K562 (cell line): ENCODE data around the gene CCL19. TPM values are rescaled to one million over a fixed set of nuclear protein-coding genes. Genes with fewer than 3 reads are reported as not detected.

Source experiments
- ATAC-seq: fragments of 200-7000 bp; cut with Tn5 transposase; 3 replicates; pipeline ENCODE4 v1.9.1; 2020; ENCODE audit warnings: moderate library complexity
- BruUV-seq: library from RNA; stranded (reverse); fragments of 400-500 nt; replicated peaks from 2 replicates; lab custom pipeline; 2021; lab: Mats Ljungman, UMichigan
- CTCF ChIA-PET: fragments of 300-600 bp; formaldehyde crosslinking; extraction: SDS; loops from one replicate; lab custom pipeline; 2021; ENCODE audit warnings: low intra/inter-chr PET ratio; lab: Yijun Ruan, JAX
- POLR2A ChIA-PET: fragments of 300-600, 350-650 bp; sonication (Branson Sonifier 250); formaldehyde crosslinking; extraction: SDS; loops from one replicate; lab custom pipeline; 2021; ENCODE audit warnings: antibody characterized with exemption, inconsistent platforms; lab: Yijun Ruan, JAX
- DNase-seq, 4 experiments: peaks; one replicate each; pipeline versions ENCODE4 v3.0.0 to v3.0.0-alpha.2; 2011 to 2018; ENCODE audit warnings: low spot score in 3 of 4, mixed read lengths in 3 of 4; ENCODE audit errors: extremely low read depth in 1 of 4
- FAIRE-seq: peaks from 2 replicates; lab custom pipeline; 2011; peaks lifted over from hg19 to GRCh38; lab: Jason Lieb, UNC
- H2AFZ ChIP-seq: 2 replicates; pipeline ENCODE4 v1.6.0; 2011; ENCODE audit warnings: low read depth, low read length, control low read depth, inconsistent platforms
- H3K27ac ChIP-seq: fragments of 200-600 bp; 3 replicates; pipeline ENCODE4 v1.8.0; 2011; ENCODE audit warnings: low read depth, mild to moderate bottlenecking, control low read depth, inconsistent platforms, low read length, moderate library complexity, mixed read lengths; ENCODE audit errors: extremely low read depth
- H3K27me3 ChIP-seq, 2 experiments: fragments of 300-600 bp in 1 of 2; 2 replicates in 1 of 2; 3 replicates in 1 of 2; pipeline versions ENCODE4 v1.6.0 to v1.8.0; 2011; ENCODE audit warnings: inconsistent platforms in 2 of 2, low read length in 2 of 2, mild to moderate bottlenecking in 1 of 2, mixed read lengths in 1 of 2, moderate library complexity in 1 of 2; ENCODE audit not compliant: control insufficient read depth in 2 of 2, insufficient read depth in 2 of 2
- H3K36me3 ChIP-seq: fragments of 300-600 bp; 3 replicates; pipeline ENCODE4 v1.8.0; 2011; ENCODE audit warnings: mild to moderate bottlenecking, low read length, inconsistent platforms; ENCODE audit not compliant: control insufficient read depth, insufficient read depth
- H3K4me1 ChIP-seq, 2 experiments: fragments of 200-600 bp in 1 of 2; replicated peaks in 1 of 2; 2 replicates in 1 of 2; 3 replicates in 1 of 2; pipeline versions ENCODE4 v1.5.1 to v1.8.0; 2011; ENCODE audit warnings: inconsistent platforms in 2 of 2, low read length in 2 of 2, mild to moderate bottlenecking in 1 of 2, mixed read lengths in 1 of 2, moderate library complexity in 1 of 2; ENCODE audit not compliant: control insufficient read depth in 2 of 2, insufficient read depth in 2 of 2
- H3K4me2 ChIP-seq: 2 replicates; pipeline ENCODE4 v1.6.1; 2011; ENCODE audit warnings: low read length, control low read depth, inconsistent platforms, mixed read lengths; ENCODE audit not compliant: insufficient read depth
- H3K4me3 ChIP-seq: fragments of 200-600 bp; sonication (generic), shearing (Covaris generic); 2 replicates; pipeline ENCODE4 v1.5.1; 2016; ENCODE audit warnings: control low read depth, inconsistent platforms
- H3K79me2 ChIP-seq: fragments of 200-600 bp; 3 replicates; pipeline ENCODE4 v1.8.0; 2011; ENCODE audit warnings: low read length, inconsistent platforms; ENCODE audit not compliant: control insufficient read depth, insufficient read depth
- H3K9ac ChIP-seq, 2 experiments: 2 replicates each; pipeline versions ENCODE4 v1.6.0 to v1.6.1; 2011; ENCODE audit warnings: low read depth in 2 of 2, low read length in 2 of 2, control low read depth in 1 of 2, inconsistent platforms in 1 of 2, mild to moderate bottlenecking in 1 of 2, mixed read lengths in 1 of 2; ENCODE audit not compliant: insufficient read depth in 1 of 2
- H3K9me1 ChIP-seq: one replicate; pipeline ENCODE4 v1.6.0; 2011; ENCODE audit warnings: inconsistent platforms, mild to moderate bottlenecking, low read length, moderate library complexity; ENCODE audit not compliant: control insufficient read depth, insufficient read depth
- H3K9me3 ChIP-seq: replicated peaks from 2 replicates; pipeline ENCODE4 v1.5.1; 2011; ENCODE audit warnings: low read depth, low read length, inconsistent platforms; ENCODE audit not compliant: control insufficient read depth, insufficient read depth
- H4K20me1 ChIP-seq: replicated peaks from 2 replicates; pipeline ENCODE4 v1.6.1; 2011; ENCODE audit warnings: low read length, inconsistent platforms, mixed read lengths; ENCODE audit not compliant: control insufficient read depth, insufficient read depth
- CXXC5 ChIP-seq: fragments of 250-450 bp; sonication (Bioruptor Pico); IDR thresholded peaks from 2 replicates; pipeline ENCODE4 v1.8.0; 2022; ENCODE audit warnings: inconsistent platforms, mild to moderate bottlenecking, moderate library complexity
- ETV5 ChIP-seq: sonication (generic); formaldehyde crosslinking; IDR thresholded peaks from 2 replicates; pipeline ENCODE4 v1.4.0; 2020; ENCODE audit warnings: low read depth, mild to moderate bottlenecking, missing genetic modification reagents
- ID3 ChIP-seq, 2 experiments: fragments of 250-450 bp in 1 of 2; fragments of 450-650 bp in 1 of 2; sonication (Bioruptor Pico) in 1 of 2; IDR thresholded peaks; 2 replicates each; pipeline versions ENCODE4 v1.6.1 to v1.8.0; 2016 to 2021; ENCODE audit warnings: mild to moderate bottlenecking in 2 of 2, moderate library complexity in 2 of 2, missing compliant biosample characterization in 1 of 2, missing genetic modification characterization in 1 of 2
- ILF3 ChIP-seq: fragments of 450-650 bp; IDR thresholded peaks from 2 replicates; pipeline ENCODE4 v1.6.1; 2018; ENCODE audit warnings: antibody characterized with exemption, mild to moderate bottlenecking, moderate library complexity, borderline replicate concordance
- OTX1 ChIP-seq: fragments of 450-650 bp; formaldehyde crosslinking; IDR thresholded peaks from 2 replicates; pipeline ENCODE4 v1.4.0; 2022; ENCODE audit warnings: mild to moderate bottlenecking
- POLR2AphosphoS2 ChIP-seq: IDR thresholded peaks from 2 replicates; pipeline ENCODE4 v1.6.1; 2012; ENCODE audit warnings: low read length, improper control_type of control experiment
- SP1 ChIP-seq: sonication (generic); formaldehyde crosslinking; IDR thresholded peaks from 2 replicates; pipeline ENCODE4 v1.8.1; 2022; ENCODE audit warnings: mild to moderate bottlenecking, missing genetic modification reagents
- STAT5B ChIP-seq: fragments of 250-450 bp; sonication (Bioruptor Pico); IDR thresholded peaks from 2 replicates; pipeline ENCODE4 v1.8.0; 2021; ENCODE audit warnings: mild to moderate bottlenecking, inconsistent platforms
- XRCC5 ChIP-seq: fragments of 200-400 bp; formaldehyde crosslinking; IDR thresholded peaks from 2 replicates; pipeline ENCODE4 v1.6.1; 2017; ENCODE audit warnings: low read depth, mild to moderate bottlenecking, low read length
- ZNF121 ChIP-seq: sonication (generic); formaldehyde crosslinking; conservative IDR thresholded peaks from 2 replicates; pipeline ENCODE4 v1.8.0; 2022; ENCODE audit warnings: missing genetic modification reagents
- ZNF551 ChIP-seq: fragments of 250-450 bp; sonication (Bioruptor Pico); IDR thresholded peaks from 2 replicates; pipeline ENCODE4 v1.5.0; 2021; ENCODE audit warnings: mild to moderate bottlenecking, moderate library complexity
- ZNF717 ChIP-seq: fragments of 250-450 bp; sonication (Bioruptor Pico); IDR thresholded peaks from 2 replicates; pipeline ENCODE4 v1.5.0; 2021
- ZNF780A ChIP-seq: fragments of 250-450 bp; sonication (Bioruptor Pico); IDR thresholded peaks from 2 replicates; pipeline ENCODE4 v1.5.0; 2021; ENCODE audit warnings: mild to moderate bottlenecking
- ZSCAN32 ChIP-seq: fragments of 450-650 bp; formaldehyde crosslinking; IDR thresholded peaks from 2 replicates; pipeline ENCODE4 v1.4.0; 2020; ENCODE audit warnings: mild to moderate bottlenecking, moderate library complexity
- WGBS: fragments of 100-300 bp; shearing (Covaris generic); methylation state at CpG from one replicate; pipeline ENCODE4 v1.1.6; 2016; ENCODE audit warnings: low coverage, mixed read lengths; ENCODE audit not compliant: insufficient coverage; ENCODE audit errors: missing lambda C conversion rate; 5-methylcytosine and 5-hydroxymethylcytosine counted together
- in situ Hi-C: fragments of 300-500 bp; cut with MboI; formaldehyde crosslinking; loops from 4 replicates; pipeline ENCODE4 v1.15.0; 2018; ENCODE audit warnings: inconsistent platforms, mixed read lengths
- intact Hi-C: fragments of 100-400 bp; cut with micrococcal nuclease; formaldehyde crosslinking; loops from 2 replicates; pipeline ENCODE4 v1.14.2; 2022
- polyA plus RNA-seq, 8 experiments: library from polyadenylated mRNA; depleted of rRNA in 4 of 8; stranded (reverse) in 5 of 8; unstranded in 3 of 8; fragments of >200 nt; fragmentation: Nextera tagmentation in 2 of 8; fragmentation: Illumina TruSeq in 1 of 8; extraction: Ambion mirVana in 2 of 8; extraction: Trizol in 1 of 8; gene quantifications; 2 replicates each; pipeline versions ENCODE4 v1.2.1 to v1.2.3, GENCODE V29; 2011 to 2014; ENCODE audit warnings: inconsistent platforms in 1 of 8, missing spikeins in 1 of 8
- total RNA-seq, 7 experiments: library from RNA; depleted of rRNA in 6 of 7; stranded (reverse); fragments of >200 nt in 6 of 7; fragmentation: Illumina TruSeq in 2 of 7; extraction: Trizol in 2 of 7; gene quantifications; 2 replicates each; pipeline versions ENCODE4 v1.2.1 to v1.2.3, GENCODE V29; 2011 to 2021; ENCODE audit warnings: low replicate concordance in 1 of 7

CCL19 gene
- total and polyA plus RNA-seq, 9 of the 15 experiments (the other 6 are each of a cell fraction or from before 2014, with no cell fraction given): not detected

GRCh38 chr9:34715639-34716215, 24.7 kb upstream of the CCL19 start:
- no peak overlapping the region for H3K9ac ChIP-seq
- no peak overlapping the region for H3K4me2 ChIP-seq
- H3K9me3 ChIP-seq: no peaks in the 10 kb centered on the region
- no peaks in the 10 kb centered on the region for H3K4me1 ChIP-seq
- ATAC-seq: no peak
- in situ Hi-C loops: no loop called here
- DNase-seq: no peak
- no peak for FAIRE-seq
- H3K4me3 ChIP-seq: no peak overlapping the region
- H3K36me3 ChIP-seq: no peaks in the 10 kb centered on the region
- intact Hi-C loops: no loop called here
- BruUV-seq: no TSS peak
- no peak for TF ChIP-seq ILF3
- peaks cover 0 to 22% of the 10 kb centered on the region in 2 experiments; a peak in 2 of 5 replicates for H3K27me3 ChIP-seq
- no peaks in the 10 kb centered on the region for H3K9me1 ChIP-seq
- ChIA-PET CTCF (no interaction called here), POLR2A (interaction anchor here (1.0 kb wide), 1 partner anchor 23 kb away, joined by 3 read pairs; no protein-coding TSS in a partner anchor)
- 2% methylated on average over 6 of the region's 7 CpGs for WGBS
- no peak overlapping the region for H2AFZ ChIP-seq
- no peak overlapping the region for H3K27ac ChIP-seq
- H4K20me1 ChIP-seq: no peaks in the 10 kb centered on the region
- no peaks in the 10 kb centered on the region for H3K79me2 ChIP-seq

- Histone ChIP-seq H3K9me1 (no peaks in the 10 kb centered on the region), H3K4me1 (no peaks in the 10 kb centered on the region; a peak in 1 of 5 replicates), H3K27ac (no peak overlapping the region), H4K20me1 (no peaks in the 10 kb centered on the region), H2AFZ (no peak overlapping the region), H3K36me3 (no peaks in the 10 kb centered on the region), H3K4me3 (no peak overlapping the region), H3K9ac (no peak overlapping the region), H3K79me2 (no peaks in the 10 kb centered on the region), H3K27me3 (peaks cover 0 to 11% of the 10 kb centered on the region in 2 experiments; a peak in 2 of 5 replicates), H3K9me3 (no peaks in the 10 kb centered on the region), H3K4me2 (no peak overlapping the region)
- FAIRE-seq (no peak), ATAC-seq (no peak), DNase-seq (no peak)
- intact Hi-C loops (no loop called here), in situ Hi-C loops (no loop called here)
- BruUV-seq: no TSS peak
- ChIA-PET CTCF (no interaction called here), POLR2A (no interaction called here)
- no peak for TF ChIP-seq ZSCAN32 (CRISPR knock-in tag)
- no peak for TF ChIP-seq ZNF717 (CRISPR knock-in tag)
- no peak for TF ChIP-seq ZNF780A (CRISPR knock-in tag)
- no peak for TF ChIP-seq ID3 (CRISPR knock-in tag; IDR thresholded peaks at IDR 0.05)
- no peak for TF ChIP-seq ID3 (tag; IDR thresholded peaks at IDR 0.05)
- TF ChIP-seq CXXC5 (CRISPR knock-in tag): no peak
- no peak for TF ChIP-seq ETV5
- TF ChIP-seq XRCC5: no peak
- TF ChIP-seq ZNF121 (CRISPR knock-in tag): no peak
- TF ChIP-seq OTX1 (CRISPR knock-in tag): no peak
- no peak for TF ChIP-seq STAT5B (CRISPR knock-in tag)
- TF ChIP-seq SP1 (CRISPR knock-in tag): no peak
- TF ChIP-seq POLR2AphosphoS2: no peak
- TF ChIP-seq ZNF551: no peak
Measured at GRCh38 chr9:34714007-34714406, 22.9 kb upstream of the CCL19 start.
